SK-N-DZ (cell line): ENCODE data around the gene P4HA3.

ENCODE experiments used
- small RNA-seq, 2 experiments: library from RNA; depleted of rRNA; stranded (forward); fragments of <200 nt; gene quantifications; one replicate each; pipeline ENCODE3, GENCODE V24; 2014

The P4HA3 gene

Small RNA genes lying within 50 kb of the gene (small RNA-seq; reads per million reads assigned to genes)
- 0 reads per million in 2 experiments for gene RF00409
